Activated CD4-positive, alpha-beta T cell treated with anti-CD3 and anti-CD28 coated beads for 48 hours (primary cell): ENCODE measurements around the gene KDM2B.
A peak's percentile ranks its signal among the peaks of the same experiment; 100 is the strongest.

Experiments
- DNase-seq: peaks from one replicate; pipeline ENCODE4 v3.0.0-alpha.2; 2020

Gene KDM2B

DNA sequence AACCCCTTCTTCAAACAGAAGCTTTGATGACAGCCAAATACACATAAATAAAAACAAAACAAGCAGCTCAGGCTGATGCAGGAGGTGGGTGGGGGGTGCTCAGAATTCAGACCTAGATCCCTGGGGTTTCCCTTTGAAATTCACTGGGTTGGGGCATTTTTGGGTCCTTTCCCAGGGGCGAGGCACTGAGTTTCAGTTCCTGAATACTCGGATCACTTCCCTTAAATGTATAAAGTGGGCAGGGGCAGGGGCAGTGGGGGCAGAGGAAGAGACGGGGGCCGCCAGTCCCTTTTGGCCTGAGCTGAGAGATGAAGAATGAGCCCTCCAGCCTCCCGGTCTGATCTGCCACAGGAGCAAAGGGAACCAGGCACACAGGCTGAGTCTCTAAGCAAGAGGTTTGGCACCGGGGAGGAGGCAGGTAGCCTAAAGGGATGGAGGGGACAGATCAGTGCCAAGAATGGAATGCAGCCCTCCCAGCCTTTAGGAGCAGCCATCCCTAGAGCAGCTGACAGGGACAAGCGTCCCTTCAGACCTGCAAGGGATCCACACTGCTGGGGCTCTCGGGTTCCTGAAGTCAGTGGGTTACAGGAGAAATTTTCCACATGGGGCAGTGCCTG lies 20.3 kb downstream of the KDM2B start:
- no peak for DNase-seq

DNA sequence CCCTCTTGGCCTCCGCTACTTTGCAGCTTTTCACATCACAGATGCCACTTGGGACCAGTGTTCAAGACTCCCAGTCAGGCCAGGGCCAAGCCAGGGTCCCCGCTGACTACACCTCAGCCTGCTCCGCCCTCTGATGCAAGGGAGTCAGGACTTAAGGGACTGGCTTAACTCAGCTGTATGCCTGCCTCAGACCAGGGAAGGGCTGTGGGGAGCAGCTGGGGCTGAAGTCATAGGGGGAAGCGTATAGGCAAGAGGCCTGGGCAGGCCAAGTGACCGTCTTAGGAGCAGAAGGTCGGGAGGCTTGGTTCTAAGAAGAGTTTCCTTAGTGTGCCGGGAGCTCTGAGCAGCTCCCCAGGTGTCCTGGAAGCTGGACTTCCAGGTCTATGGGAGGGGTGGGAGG lies 21.9 kb downstream of the KDM2B start:
- DNase-seq, result no peak

GRCh38 chr12:121550974-121551634 lies 29.7 kb downstream of the KDM2B start:
- DNase-seq, result no peak

- DNase-seq, result no peak
These were observed 31.7 kb downstream of the KDM2B start for GRCh38 chr12:121549075-121549474.

GRCh38 chr12:121545480-121545879 lies 35.3 kb downstream of the KDM2B start:
- DNase-seq, result no peak

DNA sequence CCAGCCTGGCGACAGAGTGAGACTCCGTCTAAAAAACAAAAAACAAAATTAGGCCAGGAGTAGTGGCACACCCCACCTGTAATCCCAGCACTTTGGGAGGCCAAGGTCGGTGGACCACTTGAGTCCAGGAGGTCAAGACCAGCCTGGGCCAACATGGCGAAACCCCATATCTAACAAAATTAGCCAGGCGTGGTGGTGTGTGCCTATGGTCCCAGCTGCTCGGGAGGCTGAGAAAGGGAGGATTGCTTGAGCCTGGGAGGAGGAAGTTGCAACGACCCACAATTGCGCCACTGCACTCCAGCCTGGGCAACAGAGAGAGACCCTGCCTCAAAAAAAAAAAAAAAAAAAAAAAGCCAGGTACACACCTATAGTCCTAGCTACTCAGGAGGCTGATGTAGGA lies 37.0 kb downstream of the KDM2B start:
- DNase-seq, result no peak

DNA sequence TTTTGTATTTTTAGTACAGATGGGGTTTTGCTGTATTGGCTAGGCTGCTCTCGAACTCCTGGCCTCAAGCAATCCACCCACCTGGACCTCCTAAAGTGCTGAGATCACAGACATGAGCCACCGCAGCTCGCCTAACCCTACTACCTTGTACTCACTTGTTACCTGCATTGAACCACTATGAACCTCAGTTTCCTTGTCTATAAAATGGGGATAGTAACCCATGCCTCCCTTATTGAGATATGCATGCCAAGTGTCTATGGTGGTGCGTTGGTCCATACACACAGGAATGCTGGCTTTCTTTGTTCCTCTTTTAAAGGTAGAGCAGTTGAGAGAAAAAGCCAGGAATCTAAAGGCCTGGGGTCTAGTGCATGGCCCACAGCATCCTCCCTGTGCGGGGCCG lies 40.9 kb downstream of the KDM2B start:
- no peak for DNase-seq

DNA sequence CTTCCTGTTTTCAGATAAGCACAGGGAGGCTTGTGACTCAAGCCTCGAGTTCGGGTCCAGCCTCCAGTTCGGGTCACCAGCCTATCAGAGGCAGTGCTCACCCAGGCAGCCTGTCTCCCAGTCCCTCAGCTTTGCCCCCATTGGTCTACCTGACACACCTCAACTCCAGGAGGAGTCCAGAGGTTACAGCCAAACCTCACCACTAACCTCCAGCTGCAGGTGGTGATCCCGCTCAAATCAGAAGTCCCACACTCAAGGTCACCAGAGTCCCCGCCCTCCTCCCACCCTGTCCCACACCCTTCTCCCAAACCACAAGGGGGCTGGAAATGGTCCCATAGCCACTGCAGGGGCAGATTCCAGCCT lies 42.1 kb downstream of the KDM2B start:
- peak; percentile 36 for DNase-seq

DNA sequence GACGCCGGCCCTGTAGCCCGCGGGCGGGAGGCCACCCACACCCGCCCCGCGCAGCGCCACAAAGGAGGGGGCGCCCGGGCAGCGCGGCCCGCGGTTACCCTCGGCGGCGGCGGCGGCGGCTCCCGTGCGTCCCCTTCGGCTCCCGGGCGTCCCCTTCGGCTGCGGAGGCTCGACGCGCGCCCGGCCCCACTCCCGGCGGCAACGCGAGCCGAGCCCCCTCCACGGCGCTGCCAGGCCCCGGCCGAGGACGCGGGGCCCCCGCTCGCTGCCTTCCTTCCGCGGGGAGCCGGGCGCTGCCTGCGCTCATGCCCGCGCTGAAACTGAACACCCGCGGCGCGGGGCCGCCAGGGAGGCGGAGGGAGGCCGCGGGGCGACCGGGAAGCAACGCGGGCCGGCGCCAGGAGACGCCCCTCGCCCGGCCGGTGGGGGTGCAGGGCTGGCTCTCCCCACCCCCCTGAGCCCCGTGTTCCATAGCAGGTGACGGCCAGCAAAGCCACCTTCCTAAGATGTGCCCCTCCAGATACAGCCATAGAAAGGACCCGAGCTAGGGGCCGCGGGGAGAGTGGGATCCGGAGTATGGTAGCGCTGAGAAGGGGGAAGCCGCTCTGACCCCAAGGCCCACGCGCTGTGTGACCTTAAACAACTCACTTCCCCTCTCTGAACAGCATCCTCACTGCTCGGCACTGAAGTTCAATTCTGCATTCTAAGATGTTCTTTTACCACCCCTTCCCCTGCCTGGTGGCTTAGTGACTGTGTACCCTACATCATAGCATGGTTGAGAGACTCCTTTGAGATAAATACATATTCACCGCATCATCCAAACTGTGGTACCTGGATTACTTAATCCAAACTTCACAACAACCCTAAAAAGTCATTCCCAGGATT lies 42.8 kb downstream of the KDM2B start:
- DNase-seq, result peak; percentile 39

DNA sequence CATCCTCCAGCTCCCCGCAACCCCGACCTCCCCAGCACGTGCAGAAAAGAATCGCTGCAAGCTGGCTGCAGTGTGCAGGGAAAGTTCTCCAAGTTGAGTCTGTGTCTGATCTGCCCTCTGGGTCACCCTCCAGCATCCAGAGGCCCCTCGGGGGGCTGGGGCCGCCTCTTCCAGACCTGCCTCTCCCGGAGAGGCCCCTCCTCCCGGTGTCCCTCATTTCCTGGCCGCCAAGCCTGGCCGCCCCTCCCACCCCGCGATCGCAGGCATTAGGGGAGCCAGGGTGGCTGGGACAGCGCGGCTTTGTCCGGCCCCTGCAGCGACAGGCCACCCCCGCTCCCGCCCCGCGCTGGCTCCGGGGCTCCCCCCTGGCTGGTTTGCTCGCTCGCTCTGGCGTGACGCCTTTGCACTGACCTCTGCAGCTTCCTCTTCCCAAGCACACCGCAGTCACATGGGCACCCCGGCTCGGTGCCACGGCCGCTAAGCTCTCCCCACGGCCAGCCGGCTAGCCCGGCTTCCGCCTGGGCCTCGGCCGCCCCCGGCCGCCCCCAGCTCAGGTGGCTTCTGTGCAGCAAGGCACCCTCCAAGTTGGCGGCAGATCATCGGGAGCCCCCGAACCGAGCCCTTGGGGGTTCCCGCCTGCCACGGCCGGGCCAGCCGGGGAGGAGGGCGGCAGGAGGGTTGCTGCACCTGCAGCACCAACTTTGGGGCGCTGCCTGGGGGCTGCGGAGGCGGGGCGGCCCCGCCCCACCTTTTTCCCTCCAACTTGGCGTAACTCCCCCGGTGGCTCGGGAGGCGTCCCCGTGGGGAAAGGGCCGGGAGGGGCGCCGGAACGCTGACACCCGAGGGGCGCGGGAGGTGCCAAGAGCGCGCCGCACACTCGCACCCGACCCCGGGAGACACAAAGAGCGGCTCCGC lies 43.7 kb downstream of the KDM2B start:
- DNase-seq, result peak; percentile 63

- peak; percentile 70 for DNase-seq
These were observed 44.5 kb downstream of the KDM2B start for GRCh38 chr12:121536054-121536898.

- DNase-seq, result no peak
These were observed 45.4 kb downstream of the KDM2B start for GRCh38 chr12:121535150-121536053.

DNA sequence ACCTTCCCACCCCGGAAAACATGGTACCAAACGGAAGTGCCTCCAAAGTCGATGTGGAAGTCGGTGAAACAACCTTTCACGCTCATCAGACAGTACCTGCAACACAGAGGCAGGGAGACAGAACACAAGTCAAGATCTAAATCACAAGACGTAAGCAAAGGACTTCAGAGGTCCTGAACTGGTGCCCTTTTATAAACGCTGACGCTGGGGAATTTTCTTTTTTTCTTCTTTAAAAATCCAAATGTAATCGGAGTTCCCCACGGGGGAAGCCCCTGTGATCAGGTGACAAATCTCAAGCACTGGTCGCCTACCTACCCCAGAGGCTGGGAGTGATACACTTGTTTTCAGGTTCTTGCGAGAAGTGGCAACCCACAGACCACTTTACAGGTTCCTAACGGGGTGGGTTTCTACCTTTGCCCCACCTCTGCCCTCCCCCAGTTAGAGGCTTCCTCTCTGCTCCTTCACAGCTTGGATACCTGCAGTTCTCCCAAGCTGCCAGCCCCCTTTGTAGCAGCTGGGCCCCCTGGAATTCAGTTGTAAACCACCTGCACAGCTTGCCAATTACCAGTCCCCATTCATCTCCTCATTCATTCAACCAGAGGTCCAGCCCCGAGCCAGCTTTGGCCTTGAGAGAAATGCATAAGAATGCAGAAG lies 46.2 kb downstream of the KDM2B start:
- peak; percentile 66 for DNase-seq

DNA sequence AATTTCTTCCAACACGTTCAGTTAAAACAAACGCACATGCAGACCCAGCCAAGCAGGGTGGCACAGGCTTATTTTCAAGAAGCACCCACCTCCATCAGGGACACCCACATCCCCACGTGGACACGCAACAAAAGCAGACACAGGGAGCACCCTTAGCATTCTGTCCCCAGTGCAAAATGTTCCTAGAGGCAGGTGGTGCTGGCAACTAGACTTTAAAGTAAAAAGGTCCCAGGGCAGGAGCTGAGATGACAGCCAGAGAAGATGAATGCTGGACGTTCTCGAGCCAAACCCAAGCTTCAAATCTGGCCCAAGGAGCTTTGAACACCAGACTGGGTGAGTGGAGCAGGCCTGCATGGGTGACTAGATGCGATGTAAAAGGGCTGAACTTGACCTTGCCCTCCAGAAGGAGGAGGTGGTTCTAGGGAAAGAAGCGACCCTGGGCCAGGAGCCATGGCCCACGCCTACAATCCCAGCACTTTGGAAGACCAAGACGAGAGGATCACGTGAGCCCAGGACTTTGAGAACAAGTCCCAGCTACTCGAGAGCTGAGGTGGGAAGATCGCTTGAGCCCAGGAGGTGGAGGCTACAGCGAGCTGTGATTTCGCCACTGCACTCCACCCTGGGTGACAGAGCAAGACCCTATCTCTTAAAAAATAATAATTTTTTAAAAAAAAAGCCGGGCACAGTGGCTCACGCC lies 47.3 kb downstream of the KDM2B start:
- DNase-seq, result no peak

GRCh38 chr12:121532503-121533393 lies 48.1 kb downstream of the KDM2B start:
- no peak for DNase-seq

DNA sequence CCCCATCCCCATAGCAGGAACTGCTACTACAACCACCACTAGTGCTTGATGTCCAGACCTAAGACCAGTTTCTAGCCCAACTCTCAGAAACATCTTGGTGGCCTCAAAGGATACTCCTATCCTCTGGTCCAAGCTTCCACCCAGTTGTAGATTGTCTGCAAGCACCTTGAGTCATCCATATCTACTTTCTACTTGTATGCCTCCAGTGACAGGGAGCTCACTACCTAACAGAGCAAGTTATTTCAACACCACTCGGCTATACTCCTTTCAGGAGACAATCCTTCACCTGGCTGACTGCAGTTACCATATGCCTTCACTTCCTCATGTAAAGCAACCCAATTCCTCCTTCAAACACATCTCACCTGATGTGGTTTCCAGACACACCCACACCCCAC lies 49.5 kb downstream of the KDM2B start:
- no peak for DNase-seq

- DNase-seq, result peak; percentile 68
These were observed 50.0 kb downstream of the KDM2B start for GRCh38 chr12:121530600-121531355.

DNA sequence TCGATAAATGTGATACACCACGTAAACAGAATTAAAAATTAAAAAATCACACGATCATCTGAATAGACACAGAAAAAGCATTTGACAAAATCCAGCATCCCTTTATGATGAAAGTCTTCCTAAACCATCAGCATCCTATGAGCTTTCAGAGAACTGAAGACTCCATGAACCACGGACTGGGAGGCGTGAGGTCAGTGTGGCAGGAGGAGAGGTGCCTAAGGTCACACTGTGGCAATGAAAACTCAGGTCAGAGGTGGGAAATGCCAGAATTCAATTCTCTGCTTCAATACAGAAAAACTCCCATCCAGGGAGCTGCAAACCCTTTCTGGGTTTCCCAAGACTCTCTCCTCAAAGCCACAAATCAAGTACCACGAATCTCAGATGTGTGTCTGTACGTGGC lies 51.6 kb downstream of the KDM2B start:
- DNase-seq, result no peak
